Testis (tissue), 2 donors: ENCODE data around the gene TPSG1.
"Not testable (repeated sequence)": the region's sequence is repeated elsewhere in the genome, so short reads cannot be mapped to it uniquely, and the experiment has no call there.

Experiments
- CTCF ChIP-seq, 3 experiments: fragments of 450-650 bp in 2 of 3; fragments of 200-600 bp in 1 of 3; sonication (generic) in 1 of 3; IDR thresholded peaks; one replicate each; pipeline ENCODE4 v1.5.1; 2016 to 2019; ENCODE audit warnings: antibody characterized with exemption in 3 of 3, mild to moderate bottlenecking in 2 of 3, moderate library complexity in 1 of 3
- POLR2A ChIP-seq: fragments of 450-650 bp; IDR thresholded peaks from one replicate; pipeline ENCODE4 v1.6.1; 2017; ENCODE audit warnings: antibody characterized with exemption, mild to moderate bottlenecking, moderate library complexity

GRCh38 chr16:1247903-1248537, 23.0 kb upstream of the TPSG1 start:
- not testable (repeated sequence) for TF ChIP-seq POLR2A; CTCF (IDR thresholded peaks at IDR 0.05)
